Stomach smooth muscle (tissue), 2 donors: ENCODE measurements around the gene HUS1B.
"Not testable (repeated sequence)": the region's sequence is repeated elsewhere in the genome, so short reads cannot be mapped to it uniquely, and the experiment has no call there.

Experiments
- H3K27ac ChIP-seq: one replicate; pipeline ENCODE4 v1.7.0; 2013; ENCODE audit warnings: mild to moderate bottlenecking, low read length, inconsistent platforms
- H3K27me3 ChIP-seq, 2 donors: one replicate each; pipeline ENCODE4 v1.7.0; 2013; ENCODE audit warnings: low read length in 2 of 2; ENCODE audit not compliant: insufficient read depth in 2 of 2, control insufficient read depth in 1 of 2
- H3K36me3 ChIP-seq, 2 donors: one replicate each; pipeline ENCODE4 v1.7.0; 2013; ENCODE audit warnings: low read length in 2 of 2; ENCODE audit not compliant: control insufficient read depth in 2 of 2, insufficient read depth in 2 of 2
- H3K4me1 ChIP-seq: one replicate; pipeline ENCODE4 v1.7.0; 2013; ENCODE audit warnings: low read length; ENCODE audit not compliant: control insufficient read depth, insufficient read depth
- H3K4me3 ChIP-seq, 2 donors: one replicate each; pipeline ENCODE4 v1.7.0; 2013; ENCODE audit warnings: low read length in 2 of 2
- H3K9ac ChIP-seq, 2 donors: one replicate each; pipeline ENCODE4 v1.7.0; 2013; ENCODE audit warnings: low read length in 2 of 2, mild to moderate bottlenecking in 1 of 2
- H3K9me3 ChIP-seq, 2 donors: one replicate each; pipeline ENCODE4 v1.7.0; 2013; ENCODE audit warnings: low read length in 2 of 2; ENCODE audit not compliant: control insufficient read depth in 2 of 2
- donor health status: healthy.
- donor health status: Pancreatic carcinoma.

HUS1B gene

DNA sequence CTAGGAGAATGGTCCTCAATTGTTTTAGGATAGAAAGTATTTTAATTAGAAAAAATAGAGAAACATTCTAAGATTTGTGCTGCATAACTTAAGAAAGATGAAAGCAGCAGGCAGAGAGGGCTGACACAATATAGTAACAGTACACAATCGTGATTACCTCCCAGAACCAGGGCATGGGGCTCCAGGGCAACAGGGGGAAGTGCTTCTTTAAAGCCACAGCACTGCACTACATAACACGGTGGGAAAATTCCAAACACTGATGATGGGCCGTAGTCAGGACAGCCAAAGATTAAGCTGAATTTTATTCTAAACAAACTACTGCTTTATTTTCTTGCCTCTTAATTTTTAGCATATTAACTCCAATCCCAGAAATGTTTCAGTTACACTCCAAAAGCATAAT, 21.6 kb upstream of the HUS1B start:
- Histone ChIP-seq H3K9ac (no peak overlapping the region), H3K27ac (no peak overlapping the region), H3K9me3 (no peaks in the 10 kb centered on the region), H3K27me3 (no peaks in the 10 kb centered on the region), H3K36me3 (no peaks in the 10 kb centered on the region), H3K4me1 (peaks cover 9% of the 10 kb centered on the region), H3K4me3 (no peak overlapping the region)

DNA sequence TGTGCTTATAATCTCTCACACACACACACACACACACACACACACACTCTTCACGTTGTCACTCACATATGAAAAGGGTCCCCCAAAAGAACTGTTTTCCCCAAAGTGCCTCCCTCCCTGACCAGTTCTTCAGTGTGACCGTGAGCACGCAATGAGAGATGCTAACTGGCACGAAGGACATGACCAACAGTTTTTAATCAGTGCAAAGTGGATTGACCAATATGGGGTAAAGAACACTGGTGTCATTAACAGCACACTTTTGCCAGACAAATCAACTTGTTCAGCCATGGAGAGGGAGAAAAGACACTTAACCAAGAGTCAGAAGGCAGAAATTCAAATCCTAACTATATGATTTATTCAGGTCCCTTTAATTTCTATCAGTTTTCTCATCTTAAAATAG, 21.0 kb upstream of the HUS1B start:
- H3K9ac ChIP-seq = no peak overlapping the region
- peaks cover 6% of the 10 kb centered on the region for H3K4me1 ChIP-seq
- no peak overlapping the region for H3K27ac ChIP-seq

DNA sequence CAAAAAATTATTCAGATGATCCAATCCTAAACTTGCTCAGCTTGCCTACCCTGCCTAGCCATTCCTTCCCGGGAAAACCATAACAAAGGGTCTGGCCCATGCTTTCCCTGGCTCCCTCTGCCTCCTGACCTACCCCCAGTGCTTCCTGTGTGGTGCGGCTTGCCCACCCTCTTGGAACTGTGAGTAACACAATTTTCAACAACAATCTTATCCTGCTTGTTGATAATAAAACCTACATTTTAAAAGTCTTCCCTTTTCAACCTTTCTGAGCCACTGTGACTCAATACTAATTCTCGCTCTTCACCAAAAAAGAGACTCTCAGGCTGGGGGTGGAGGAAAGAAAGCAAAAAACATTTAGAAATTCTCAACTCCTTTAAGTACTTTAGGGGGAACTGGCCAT, 18.1 kb upstream of the HUS1B start:
- Histone ChIP-seq H3K9ac (no peak overlapping the region), H3K36me3 (no peaks in the 10 kb centered on the region), H3K4me1 (peaks cover 4% of the 10 kb centered on the region), H3K27me3 (no peaks in the 10 kb centered on the region), H3K4me3 (no peak overlapping the region), H3K27ac (no peak overlapping the region), H3K9me3 (no peaks in the 10 kb centered on the region)

More for the DNA sequence above, 21.0 kb upstream of the HUS1B start:
- H3K9me3 ChIP-seq = no peaks in the 10 kb centered on the region
- H3K36me3 ChIP-seq = no peaks in the 10 kb centered on the region
- no peak overlapping the region for H3K4me3 ChIP-seq
- no peaks in the 10 kb centered on the region for H3K27me3 ChIP-seq

DNA sequence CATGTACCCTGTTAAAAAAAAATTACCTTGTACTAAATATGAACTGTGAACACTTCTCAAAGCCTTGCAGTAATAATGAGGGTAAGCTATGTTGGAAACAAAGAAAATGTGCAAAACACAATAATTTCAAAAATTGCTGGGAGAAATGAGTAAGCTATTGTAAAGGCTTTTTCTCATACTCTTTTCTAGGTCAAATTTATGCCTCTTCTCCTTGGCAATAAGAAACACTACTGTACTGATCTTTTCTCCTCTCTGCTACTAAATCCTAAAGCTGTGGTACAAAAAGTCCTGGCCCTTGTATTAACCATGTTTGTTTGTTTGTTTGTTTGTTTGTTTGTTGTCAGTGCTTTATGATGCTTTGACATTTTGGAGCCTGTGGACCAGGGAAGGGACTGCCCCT, 17.5 kb upstream of the HUS1B start:
- Histone ChIP-seq H3K9me3 (no peaks in the 10 kb centered on the region), H3K4me3 (no peak overlapping the region), H3K4me1 (peaks cover 4% of the 10 kb centered on the region), H3K9ac (no peak overlapping the region), H3K27ac (no peak overlapping the region), H3K27me3 (no peaks in the 10 kb centered on the region), H3K36me3 (no peaks in the 10 kb centered on the region)

DNA sequence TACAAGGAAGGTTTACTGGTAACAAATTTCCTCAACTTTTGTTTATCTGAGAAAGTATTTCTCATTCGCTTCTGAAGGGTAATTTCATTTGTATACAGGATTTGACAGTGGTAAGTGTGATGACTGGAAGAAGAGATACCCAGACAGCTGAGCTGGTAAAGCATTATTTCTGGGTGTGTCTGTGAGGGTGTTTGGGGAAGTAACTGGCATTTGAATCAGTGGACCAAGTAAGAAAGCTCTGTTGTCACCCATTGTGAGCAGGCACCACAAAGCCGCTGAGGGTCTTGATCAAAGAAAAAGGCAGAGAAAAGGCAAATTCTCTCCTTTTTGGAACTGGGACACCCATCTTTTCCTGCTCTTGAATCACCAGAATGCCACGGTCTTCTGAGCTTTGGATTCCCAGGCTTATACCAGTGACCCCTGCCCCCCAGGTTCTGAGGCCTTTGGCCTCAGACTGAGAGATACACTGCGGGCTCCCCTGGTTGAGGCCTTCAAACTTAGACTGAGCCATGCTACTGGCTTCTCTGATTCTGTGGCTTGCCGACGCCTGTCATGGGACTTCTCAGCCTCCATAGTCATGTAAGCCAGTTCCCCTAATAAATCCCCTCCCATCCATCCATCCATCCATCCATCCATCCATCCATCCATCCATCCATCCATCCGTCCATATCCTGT, 10.5 kb upstream of the HUS1B start:
- no peaks in the 10 kb centered on the region for H3K36me3 ChIP-seq
- no peak overlapping the region for H3K4me3 ChIP-seq
- H3K9ac ChIP-seq = no peak overlapping the region
- H3K9me3 ChIP-seq = no peaks in the 10 kb centered on the region
- H3K27me3 ChIP-seq = no peaks in the 10 kb centered on the region
- H3K27ac ChIP-seq = no peak overlapping the region
- H3K4me1 ChIP-seq = no peaks in the 10 kb centered on the region

DNA sequence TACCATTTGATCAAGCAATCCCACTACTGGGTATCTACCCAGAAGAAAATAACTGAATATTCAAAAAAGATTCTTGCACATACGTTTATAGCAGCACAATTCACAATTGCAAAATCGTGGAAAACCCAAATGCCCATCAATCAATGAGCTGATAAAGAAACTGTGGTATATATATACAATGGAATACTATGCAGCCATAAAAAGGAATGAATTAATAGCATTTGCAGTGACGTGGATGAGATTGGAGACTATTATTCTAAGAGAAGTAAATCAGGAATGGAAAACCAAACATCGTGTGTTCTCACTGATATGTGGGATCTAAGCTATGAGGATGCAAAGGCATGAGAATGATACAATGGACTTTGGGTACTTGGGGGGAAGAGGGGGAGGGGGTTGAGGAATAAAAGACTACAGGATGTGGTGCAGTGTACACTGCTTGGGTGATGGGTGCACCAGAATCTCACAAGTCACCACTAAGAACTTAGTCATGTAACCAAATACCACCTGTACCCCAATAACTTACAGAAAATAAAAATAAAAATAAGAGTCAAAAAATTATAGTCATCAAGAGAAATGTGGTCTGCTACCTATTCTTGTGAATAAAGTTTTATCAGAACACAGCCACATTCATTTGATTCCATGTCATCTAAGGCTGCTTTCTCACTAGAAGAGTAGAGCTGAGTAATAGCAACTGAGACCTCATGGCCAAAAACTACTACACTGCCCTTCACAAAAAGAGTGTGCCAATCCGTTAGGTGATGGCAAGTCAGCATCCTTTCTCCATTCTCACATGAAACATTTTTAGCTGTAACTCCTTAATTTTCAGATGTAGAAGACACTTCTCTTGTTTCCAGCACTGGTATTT, 8.7 kb upstream of the HUS1B start:
- H3K4me1 ChIP-seq = no peaks in the 10 kb centered on the region
- no peak overlapping the region for H3K9ac ChIP-seq
- H3K36me3 ChIP-seq = no peaks in the 10 kb centered on the region
- H3K9me3 ChIP-seq = no peaks in the 10 kb centered on the region
- no peaks in the 10 kb centered on the region for H3K27me3 ChIP-seq
- H3K27ac ChIP-seq = no peak overlapping the region
- H3K4me3 ChIP-seq = no peak overlapping the region

DNA sequence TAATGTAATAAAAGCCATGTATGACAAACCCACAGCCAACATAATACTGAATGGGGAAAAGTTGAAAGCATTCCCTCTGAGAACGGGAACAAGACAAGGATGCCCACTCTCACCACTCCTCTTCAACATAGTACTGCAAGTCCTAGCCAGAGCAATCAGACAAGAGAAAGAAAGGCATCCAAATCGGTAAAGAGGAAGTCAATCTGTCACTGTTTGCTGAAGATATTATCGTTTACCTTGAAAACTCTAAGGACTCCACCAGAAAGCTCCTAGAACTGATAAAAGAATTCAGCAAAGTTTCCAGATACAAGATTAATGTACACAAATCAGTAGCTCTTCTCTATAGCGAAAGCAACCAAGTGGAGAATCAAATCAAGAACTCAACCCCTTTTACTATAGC, 6.9 kb upstream of the HUS1B start:
- not testable (repeated sequence) for H3K4me3 ChIP-seq, H3K9me3 ChIP-seq, H3K4me1 ChIP-seq, H3K36me3 ChIP-seq, H3K27me3 ChIP-seq, H3K9ac ChIP-seq, H3K27ac ChIP-seq

DNA sequence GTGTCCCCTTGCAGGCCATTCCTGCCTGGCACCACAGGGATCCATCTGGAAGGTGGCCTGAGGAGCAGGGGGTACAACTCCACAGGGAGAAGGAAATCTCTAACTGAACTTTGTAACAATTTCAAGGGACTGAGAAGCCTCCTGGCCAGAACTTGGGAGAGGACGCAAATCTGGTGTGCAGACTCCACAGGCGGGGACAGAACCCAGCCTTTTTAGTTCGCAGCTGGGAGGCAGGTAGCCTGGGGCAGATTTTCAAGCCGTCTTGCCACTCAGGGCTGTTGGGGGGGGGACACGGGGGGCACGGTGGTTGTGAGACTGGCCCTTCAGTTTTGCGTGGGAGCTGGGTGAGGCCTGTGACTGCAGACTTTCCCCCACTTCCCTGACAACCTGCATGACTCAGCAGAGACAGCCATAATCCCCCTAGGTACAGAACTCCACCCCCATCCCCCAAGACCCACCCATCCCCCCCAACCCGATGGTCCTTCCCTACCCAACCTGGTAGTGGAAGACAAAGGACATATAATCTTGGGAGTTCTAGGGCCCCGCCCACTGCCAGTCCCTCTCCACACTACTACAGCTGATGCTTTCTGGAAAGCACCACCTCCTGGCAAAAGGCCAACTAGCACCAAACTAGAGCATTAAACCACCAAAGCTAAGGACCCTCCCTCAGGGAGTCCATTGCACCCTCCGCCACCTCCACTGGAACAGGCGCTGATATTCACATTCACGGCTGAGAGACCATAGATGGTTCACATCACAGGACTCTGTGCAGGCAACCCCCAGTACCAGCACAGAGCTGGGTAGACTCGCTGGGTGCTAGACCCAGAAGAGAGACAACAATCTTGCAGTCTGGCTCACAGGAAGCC, 3.0 kb upstream of the HUS1B start:
- H3K9ac ChIP-seq = no peak overlapping the region
- H3K27me3 ChIP-seq = no peaks in the 10 kb centered on the region
- no peak overlapping the region for H3K27ac ChIP-seq
- H3K4me3 ChIP-seq = no peak overlapping the region
- H3K4me1 ChIP-seq = peaks cover 9% of the 10 kb centered on the region
- no peaks in the 10 kb centered on the region for H3K9me3 ChIP-seq
- peaks cover 0 to 3% of the 10 kb centered on the region in 2 donors for H3K36me3 ChIP-seq

DNA sequence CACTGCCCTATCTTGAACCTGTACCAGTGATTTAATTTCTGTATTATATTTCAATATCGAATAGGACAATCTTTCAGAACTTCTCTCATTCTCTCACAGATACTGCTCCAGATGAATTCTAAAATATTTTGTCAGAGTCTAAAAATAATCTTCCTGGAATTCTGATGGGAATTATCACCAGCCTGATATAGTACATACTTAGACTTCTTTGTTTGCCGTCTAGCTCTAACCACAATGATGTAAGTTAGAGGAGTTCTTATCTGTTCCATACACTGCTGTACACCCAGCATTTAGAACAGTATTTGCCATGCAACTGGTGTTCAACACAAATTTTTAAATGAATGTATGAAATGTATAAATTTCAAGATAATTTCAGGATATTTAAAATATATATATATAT, 1.3 kb upstream of the HUS1B start:
- Histone ChIP-seq H3K27me3 (no peaks in the 10 kb centered on the region), H3K4me1 (peaks cover 9% of the 10 kb centered on the region), H3K27ac (no peak overlapping the region), H3K4me3 (no peak overlapping the region), H3K9me3 (peaks cover 0 to 4% of the 10 kb centered on the region in 2 donors), H3K36me3 (peaks cover 0 to 3% of the 10 kb centered on the region in 2 donors), H3K9ac (no peak overlapping the region)

DNA sequence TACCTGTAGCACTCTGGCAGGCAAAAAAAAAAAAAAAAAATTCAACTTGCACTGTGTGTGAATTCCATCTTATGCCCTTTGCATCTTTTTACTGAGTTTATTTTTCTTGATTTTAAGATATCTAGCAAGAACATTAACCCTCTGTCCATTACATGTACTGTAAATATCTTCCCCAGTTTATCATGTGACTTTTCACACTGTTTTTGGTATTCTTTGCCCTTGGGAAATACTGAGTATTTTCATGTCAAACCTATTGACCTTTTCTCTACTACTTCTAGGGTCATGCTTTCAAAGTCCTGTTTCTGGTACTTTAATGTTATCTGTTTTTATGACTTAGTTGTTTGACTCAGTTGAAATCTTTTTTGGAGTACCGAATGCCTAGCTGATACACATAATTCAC, 843 bp upstream of the HUS1B start:
- peaks cover 0 to 3% of the 10 kb centered on the region in 2 donors for H3K36me3 ChIP-seq
- H3K4me3 ChIP-seq = no peak overlapping the region
- H3K4me1 ChIP-seq = peaks cover 9% of the 10 kb centered on the region
- H3K27me3 ChIP-seq = no peaks in the 10 kb centered on the region
- H3K9ac ChIP-seq = no peak overlapping the region
- peaks cover 2 to 8% of the 10 kb centered on the region in 2 donors for H3K9me3 ChIP-seq
- no peak overlapping the region for H3K27ac ChIP-seq
